ENCODE data around the gene TNFSF15. TPM values are rescaled to one million over a fixed set of nuclear protein-coding genes. Genes with fewer than 3 reads are reported as not detected.

The TNFSF15 gene
- total RNA-seq, 2 donors from 2014 or later: 1.7 to 9.0 TPM

GRCh38 chr9:114826431-114826830, 20.6 kb upstream of the TNFSF15 start:
- WGBS: 97% methylated on average over 3 of the region's 3 CpGs
- Histone ChIP-seq H3K27me3 (replicated peaks; ENCODE audit: insufficient read depth) (no peaks in the 10 kb centered on the region), H3K9me3 (no peaks in the 10 kb centered on the region), H3K36me3 (no peaks in the 10 kb centered on the region), H3K4me1 (replicated peaks) (no peaks in the 10 kb centered on the region), H3K4me3 (no peak overlapping the region), H3K27ac (no peak overlapping the region)
- TF ChIP-seq POLR2AphosphoS5 (IDR thresholded peaks at IDR 0.05) (no peak), POLR2A (IDR thresholded peaks at IDR 0.05) (no peak), CTCF (IDR thresholded peaks at IDR 0.05) (no peak)
- intact Hi-C loops (cut with DNase I): no loop called here
- no peak for DNase-seq (ENCODE audit: low spot score)

DNA sequence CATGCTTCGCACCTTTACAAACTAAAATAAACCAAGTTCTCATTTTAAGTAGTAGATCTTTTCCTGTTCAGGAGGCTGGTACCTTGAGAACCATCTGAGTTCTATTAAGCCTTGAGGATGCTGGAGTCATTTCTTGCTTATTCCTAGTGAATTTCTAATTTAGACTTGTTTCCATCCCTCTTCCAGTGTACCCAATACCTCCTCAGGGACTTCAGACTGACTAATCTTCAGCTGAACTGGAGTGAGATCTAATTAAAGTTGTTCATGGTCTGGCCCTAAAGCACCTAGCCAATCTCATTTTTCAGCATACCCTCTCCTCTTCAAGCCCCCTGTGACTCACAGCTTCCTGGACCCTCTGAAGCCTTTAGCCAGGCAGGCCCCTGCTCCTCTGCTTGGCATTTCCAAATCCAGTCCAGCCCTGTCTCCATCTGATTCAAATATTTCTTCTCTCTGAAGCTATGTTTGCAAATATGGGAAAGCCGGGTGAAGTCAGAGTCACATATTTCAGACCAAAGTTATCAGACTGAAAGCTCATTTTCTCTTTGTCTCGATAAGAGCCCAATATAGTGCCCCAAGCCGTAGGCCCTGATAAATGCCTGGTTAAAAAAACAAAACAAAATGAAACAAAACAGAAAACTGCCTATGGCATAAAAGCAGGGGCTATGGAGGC, 19.4 kb upstream of the TNFSF15 start:
- TF ChIP-seq POLR2AphosphoS5 (IDR thresholded peaks at IDR 0.05) (no peak), POLR2A (IDR thresholded peaks at IDR 0.05) (no peak), CTCF (IDR thresholded peaks at IDR 0.05) (no peak)
- no peaks in the 10 kb centered on the region for H3K9me3 ChIP-seq
- DNase-seq (ENCODE audit: low spot score): no peak
- no peak overlapping the region for H3K27ac ChIP-seq
- no peaks in the 10 kb centered on the region for H3K4me1 ChIP-seq (replicated peaks)
- 91% methylated on average over 4 of the region's 4 CpGs for WGBS
- H3K4me3 ChIP-seq: no peak overlapping the region
- no peaks in the 10 kb centered on the region for H3K36me3 ChIP-seq
- intact Hi-C loops (cut with DNase I): no loop called here
- H3K27me3 ChIP-seq (replicated peaks; ENCODE audit: insufficient read depth): no peaks in the 10 kb centered on the region

GRCh38 chr9:114824110-114824509, 18.3 kb upstream of the TNFSF15 start:
- H3K36me3 ChIP-seq: no peaks in the 10 kb centered on the region
- intact Hi-C loops (cut with DNase I): no loop called here
- H3K27ac ChIP-seq: no peak overlapping the region
- 23% methylated on average over 1 of the region's 1 CpG for WGBS
- no peak for TF ChIP-seq POLR2AphosphoS5 (IDR thresholded peaks at IDR 0.05)
- no peak for TF ChIP-seq CTCF (IDR thresholded peaks at IDR 0.05)
- TF ChIP-seq POLR2A (IDR thresholded peaks at IDR 0.05): no peak
- H3K27me3 ChIP-seq (replicated peaks; ENCODE audit: insufficient read depth): no peaks in the 10 kb centered on the region
- DNase-seq (ENCODE audit: low spot score): no peak
- H3K9me3 ChIP-seq: no peaks in the 10 kb centered on the region
- H3K4me1 ChIP-seq (replicated peaks): no peaks in the 10 kb centered on the region
- H3K4me3 ChIP-seq: no peak overlapping the region

- WGBS: 92% methylated on average over 1 of the region's 1 CpG
Measured at GRCh38 chr9:114823441-114823840, 17.6 kb upstream of the TNFSF15 start.

More at GRCh38 chr9:114823441-114823840, 17.6 kb upstream of the TNFSF15 start:
- H3K4me1 ChIP-seq (replicated peaks): no peaks in the 10 kb centered on the region
- no peaks in the 10 kb centered on the region for H3K36me3 ChIP-seq
- H3K27me3 ChIP-seq (replicated peaks; ENCODE audit: insufficient read depth): no peaks in the 10 kb centered on the region
- no peaks in the 10 kb centered on the region for H3K9me3 ChIP-seq
- no peak for DNase-seq (ENCODE audit: low spot score)
- TF ChIP-seq CTCF (IDR thresholded peaks at IDR 0.05) (no peak), POLR2AphosphoS5 (IDR thresholded peaks at IDR 0.05) (no peak), POLR2A (IDR thresholded peaks at IDR 0.05) (no peak)
- no peak overlapping the region for H3K4me3 ChIP-seq
- H3K27ac ChIP-seq: no peak overlapping the region
- intact Hi-C loops (cut with DNase I): no loop called here
